ENCODE data around the gene SAMD14.
A peak's percentile ranks its signal among the peaks of the same experiment; 100 is the strongest.

Gene SAMD14

DNA sequence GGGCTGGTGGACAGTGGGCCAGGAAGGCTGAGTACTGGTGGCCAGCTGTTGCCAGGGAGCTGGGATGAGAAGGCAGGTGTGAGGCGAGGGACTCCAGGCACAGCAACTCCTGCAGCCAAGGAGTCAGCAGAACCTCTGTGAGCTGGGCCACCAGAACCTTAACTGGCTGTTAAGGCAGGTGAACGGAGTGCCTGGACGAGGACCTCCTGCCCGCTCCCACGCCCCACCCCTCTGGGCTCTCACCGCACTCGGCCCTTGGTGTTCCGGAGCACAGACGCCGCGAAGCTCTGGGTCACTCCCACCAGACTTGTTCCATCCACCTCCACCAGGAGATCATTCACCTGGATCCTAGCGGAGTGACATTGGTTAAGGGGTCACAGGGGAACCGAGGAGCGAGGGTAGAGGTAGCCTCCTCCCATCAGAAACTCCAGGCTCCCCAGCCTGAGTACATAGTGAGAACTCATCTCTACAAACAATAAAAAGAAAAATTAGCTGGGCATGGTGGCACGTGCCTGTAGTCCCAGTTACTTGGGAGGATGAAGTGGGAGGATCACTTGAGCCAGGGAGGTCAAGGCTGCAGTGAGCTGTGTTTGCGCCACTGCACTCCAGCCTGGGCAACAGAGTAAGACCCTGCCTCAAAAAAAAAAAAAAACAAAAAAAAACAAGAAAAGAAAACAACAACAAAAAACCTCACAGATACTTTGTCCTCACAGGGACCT, 11.2 kb upstream of the SAMD14 start:
- no peak overlapping the region for H3K27ac ChIP-seq
- TF ChIP-seq, protein P1, sequence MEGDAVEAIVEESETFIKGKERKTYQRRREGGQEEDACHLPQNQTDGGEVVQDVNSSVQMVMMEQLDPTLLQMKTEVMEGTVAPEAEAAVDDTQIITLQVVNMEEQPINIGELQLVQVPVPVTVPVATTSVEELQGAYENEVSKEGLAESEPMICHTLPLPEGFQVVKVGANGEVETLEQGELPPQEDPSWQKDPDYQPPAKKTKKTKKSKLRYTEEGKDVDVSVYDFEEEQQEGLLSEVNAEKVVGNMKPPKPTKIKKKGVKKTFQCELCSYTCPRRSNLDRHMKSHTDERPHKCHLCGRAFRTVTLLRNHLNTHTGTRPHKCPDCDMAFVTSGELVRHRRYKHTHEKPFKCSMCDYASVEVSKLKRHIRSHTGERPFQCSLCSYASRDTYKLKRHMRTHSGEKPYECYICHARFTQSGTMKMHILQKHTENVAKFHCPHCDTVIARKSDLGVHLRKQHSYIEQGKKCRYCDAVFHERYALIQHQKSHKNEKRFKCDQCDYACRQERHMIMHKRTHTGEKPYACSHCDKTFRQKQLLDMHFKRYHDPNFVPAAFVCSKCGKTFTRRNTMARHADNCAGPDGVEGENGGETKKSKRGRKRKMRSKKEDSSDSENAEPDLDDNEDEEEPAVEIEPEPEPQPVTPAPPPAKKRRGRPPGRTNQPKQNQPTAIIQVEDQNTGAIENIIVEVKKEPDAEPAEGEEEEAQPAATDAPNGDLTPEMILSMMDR (conservative IDR thresholded peaks at IDR 0.05): no peak
- no peak for TF ChIP-seq ZFX (IDR thresholded peaks at IDR 0.05)

DNA sequence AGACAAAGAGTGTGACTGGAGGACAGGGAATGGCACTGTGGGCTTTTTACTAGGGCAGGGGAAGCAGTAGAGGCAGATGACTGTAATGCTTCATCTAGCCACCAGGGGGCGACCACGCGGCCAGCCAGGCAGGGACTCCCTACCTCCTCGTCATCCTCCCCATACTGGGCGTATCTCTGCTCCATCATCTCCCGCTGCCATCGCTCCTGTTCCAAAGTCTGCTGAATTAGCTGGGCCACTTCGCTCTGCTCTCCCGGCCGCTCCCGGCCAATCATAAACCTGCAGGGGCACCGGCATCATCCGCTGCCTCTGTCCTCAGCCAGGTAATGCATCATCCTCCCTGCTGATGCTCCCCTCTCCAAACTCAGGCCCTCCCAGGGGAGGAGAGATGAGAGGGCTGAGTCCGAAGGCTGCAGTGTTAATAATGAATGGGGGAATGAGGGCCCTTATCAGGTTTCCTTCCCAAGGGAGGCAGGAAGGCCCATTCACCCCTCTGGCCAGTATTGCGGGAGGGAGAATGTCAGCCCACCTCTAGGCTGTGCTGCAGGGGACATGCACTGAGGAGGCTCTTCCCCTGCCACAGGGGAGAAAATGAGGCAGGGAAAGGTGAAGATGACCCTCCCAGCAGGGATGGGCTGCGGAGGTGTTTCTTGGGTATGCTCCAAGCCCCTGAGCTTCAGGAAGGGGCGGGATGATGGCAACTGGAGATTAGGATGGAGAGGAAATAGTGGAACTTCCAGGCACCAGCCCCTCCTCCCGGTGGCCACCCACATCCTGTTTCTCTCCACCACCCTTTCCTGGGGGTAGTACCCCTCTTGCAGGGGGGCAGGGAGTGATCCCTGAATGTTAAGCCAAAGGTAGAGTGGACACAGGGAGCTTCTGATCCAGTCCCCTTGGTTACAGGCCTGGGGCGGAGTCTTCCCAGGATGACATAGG, 10.3 kb upstream of the SAMD14 start:
- no peak for TF ChIP-seq ZFX (IDR thresholded peaks at IDR 0.05)
- TF ChIP-seq, protein P1 (conservative IDR thresholded peaks at IDR 0.05): peak; percentile 97
- H3K27ac ChIP-seq: no peak overlapping the region

DNA sequence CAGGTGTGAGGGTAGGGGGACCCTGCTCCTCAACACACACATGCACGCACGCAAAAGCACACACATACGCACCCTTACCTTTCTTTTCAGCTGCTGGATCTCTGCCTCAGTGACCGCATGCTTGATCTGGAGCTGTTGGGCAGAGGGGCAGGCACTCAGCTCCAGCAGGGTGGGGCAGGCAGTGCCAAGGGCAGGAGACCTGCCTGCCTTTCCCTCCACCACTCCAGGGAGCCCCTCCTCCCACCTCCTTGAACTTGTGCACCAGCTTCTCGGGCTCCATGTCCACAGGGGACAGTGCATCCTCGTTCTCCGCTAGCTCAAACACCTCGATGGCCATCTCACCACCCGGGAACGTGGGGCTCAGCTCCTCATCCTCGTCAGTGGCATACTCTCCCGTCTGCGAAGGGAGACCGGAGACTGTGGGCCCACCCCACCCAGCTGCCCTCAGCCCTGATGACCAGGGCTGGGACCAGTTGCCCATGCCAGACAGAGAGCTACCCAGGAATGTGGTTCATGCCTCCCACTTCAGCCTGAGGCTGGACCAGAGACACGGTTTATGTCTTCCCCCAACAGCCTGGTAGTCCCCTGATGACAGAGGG, 9.3 kb upstream of the SAMD14 start:
- H3K27ac ChIP-seq: no peak overlapping the region
- TF ChIP-seq ZFX (IDR thresholded peaks at IDR 0.05): no peak
- TF ChIP-seq, protein P1 (conservative IDR thresholded peaks at IDR 0.05): no peak

DNA sequence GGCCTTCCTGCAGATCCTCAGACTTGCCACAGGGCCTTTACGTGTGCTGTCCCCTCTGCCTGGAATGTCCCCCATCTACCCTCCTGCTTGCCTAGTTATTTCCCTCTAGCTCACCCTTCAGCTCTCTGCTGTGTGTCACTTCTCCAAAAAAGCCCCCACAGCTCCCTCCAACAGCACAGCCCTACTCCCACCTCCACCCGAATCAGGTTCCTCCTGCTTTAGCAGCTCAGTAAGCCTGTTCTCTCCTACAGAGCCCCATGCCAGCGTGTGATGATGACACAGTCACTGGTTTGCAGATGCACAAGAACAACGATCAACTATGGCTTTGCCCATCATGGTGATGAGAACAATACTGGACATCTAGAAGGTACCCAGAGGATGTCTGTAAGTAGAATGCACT, 7.1 kb upstream of the SAMD14 start:
- TF ChIP-seq, protein P1 (conservative IDR thresholded peaks at IDR 0.05): no peak
- no peak for TF ChIP-seq ZFX (IDR thresholded peaks at IDR 0.05)
- H3K27ac ChIP-seq: no peak overlapping the region

- no peak overlapping the region for H3K27ac ChIP-seq
- TF ChIP-seq ZFX (IDR thresholded peaks at IDR 0.05): no peak
- TF ChIP-seq, protein P1 (conservative IDR thresholded peaks at IDR 0.05): no peak
Measured at GRCh38 chr17:50136096-50136687, 6.2 kb upstream of the SAMD14 start.

DNA sequence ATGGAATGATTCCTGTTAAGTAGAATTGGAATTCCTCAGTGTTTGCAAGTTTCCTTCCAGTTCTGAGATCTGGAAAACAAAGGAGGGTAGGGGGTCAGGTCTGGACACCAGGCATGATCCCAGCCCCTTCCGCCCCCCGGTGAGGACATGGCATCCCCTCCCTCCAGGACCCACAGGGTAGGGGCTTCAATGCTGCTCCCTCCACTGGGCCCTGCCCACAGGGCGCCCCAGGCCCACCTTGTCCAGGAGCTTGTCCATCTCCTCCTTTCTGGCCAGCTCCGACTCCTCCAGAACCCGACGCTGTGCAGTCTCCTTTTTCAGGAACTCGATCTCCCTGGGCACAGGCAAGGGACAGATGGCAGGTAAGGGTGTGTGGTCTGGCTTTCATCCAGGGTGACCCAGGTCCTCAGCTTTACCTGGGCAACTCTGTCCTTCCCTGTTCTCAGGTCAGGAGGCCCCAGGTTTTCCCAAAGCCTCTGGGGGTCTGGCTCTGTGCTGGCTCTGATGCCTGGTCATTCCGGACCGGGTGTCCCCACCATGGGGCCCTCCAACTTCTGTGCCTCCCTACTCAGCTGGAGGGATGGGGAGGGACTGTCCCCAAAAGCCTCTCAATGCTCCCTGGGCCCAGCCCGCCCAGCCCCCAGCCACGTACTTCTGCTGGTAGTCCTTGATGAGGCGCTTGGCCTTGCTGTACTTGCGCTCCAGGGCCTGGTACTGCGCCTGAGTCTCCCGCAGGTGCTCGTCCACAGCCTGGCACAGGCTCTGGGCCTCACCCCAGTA, 5.5 kb upstream of the SAMD14 start:
- no peak overlapping the region for H3K27ac ChIP-seq
- TF ChIP-seq ZFX (IDR thresholded peaks at IDR 0.05): no peak
- TF ChIP-seq, protein P1 (conservative IDR thresholded peaks at IDR 0.05): no peak

Data from C4-2B (cell line).